IPS DF 4.7 (cell line): ENCODE results near the gene AKR1D1.

Experiments
- DNase-seq: peaks from one replicate; pipeline ENCODE4 v3.0.0-alpha.2; 2013; ENCODE audit warnings: low spot score; ENCODE audit errors: extremely low read depth

The AKR1D1 gene

DNA sequence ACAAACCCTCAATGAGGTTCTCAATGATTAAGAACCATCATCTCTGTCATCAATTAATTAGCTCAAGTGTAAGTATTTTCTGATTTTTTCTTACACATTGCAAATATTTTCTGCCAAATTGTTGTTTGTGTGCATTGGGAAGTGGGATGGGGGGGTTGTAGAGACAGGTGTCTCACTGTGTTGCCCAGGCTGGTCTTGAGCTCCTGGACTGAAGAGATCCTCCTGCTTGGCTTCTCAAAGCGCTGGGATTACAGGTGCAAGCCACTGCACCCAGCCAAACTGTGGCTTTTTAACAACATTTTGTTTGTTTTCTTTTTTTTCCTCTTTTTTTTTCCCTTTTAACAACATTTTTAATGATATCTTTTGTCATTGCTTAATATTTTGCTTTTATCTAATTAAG, 87.5 kb downstream of the AKR1D1 start:
- no peak for DNase-seq

DNA sequence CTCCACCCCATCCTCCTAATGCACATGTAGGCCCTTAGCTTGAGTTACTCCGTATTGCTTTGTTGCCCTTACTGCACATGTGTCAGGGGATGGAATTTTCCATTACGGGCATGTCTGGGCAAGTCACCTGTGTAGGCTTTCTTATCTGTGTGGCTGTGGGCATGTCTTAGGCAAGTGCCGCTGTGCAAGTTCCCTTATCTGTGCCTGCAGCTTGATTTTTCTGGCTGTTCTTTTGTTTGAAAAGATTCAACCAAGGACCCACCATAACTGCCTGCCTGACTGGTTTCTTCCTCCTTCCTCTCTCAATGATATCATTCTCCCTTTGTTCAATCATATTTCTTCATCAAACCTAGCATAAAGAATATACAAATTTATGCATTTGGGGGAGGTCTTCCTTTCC, 88.5 kb downstream of the AKR1D1 start:
- DNase-seq, result no peak

GRCh38 chr7:138166681-138167080, 90.4 kb downstream of the AKR1D1 start:
- DNase-seq, result no peak

DNA sequence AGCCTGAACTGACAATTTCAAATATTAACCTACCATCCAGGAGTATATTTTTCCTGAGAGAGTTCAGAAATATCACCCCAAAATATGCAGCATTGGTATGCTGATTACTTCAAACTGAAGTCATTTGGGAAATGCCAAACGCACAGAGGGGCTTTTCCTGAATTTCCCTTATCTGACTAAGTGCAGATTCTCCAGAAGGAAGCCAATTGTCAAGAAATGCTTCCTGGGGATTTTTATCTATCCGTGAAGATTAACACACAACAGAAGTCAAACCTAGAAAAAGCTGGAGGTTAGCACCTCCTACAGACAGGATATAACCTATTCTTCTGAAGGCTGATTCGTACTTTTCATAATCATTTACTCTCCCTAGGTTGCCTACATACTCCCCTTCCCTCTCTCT, 91.0 kb downstream of the AKR1D1 start:
- DNase-seq, result no peak

DNA sequence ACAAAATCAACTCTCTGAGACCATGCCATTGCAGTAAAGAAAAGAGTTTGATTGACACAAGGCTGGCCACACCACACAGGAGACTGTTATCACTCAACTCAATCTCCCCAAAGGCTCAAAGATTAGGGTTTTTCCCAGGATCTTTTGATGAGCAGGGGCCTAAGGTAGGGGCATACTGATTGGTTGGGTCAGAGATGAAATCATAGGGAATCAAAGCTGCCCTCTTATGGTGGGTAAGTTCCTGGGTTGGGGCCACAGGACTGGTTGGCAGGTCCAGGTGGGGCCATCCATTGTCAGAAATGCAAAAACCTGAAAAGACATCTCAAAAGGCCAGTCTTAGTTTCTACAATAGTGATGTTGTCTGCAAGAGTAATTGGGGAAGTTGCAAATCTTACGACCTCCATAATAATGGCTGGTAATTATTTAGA, 91.6 kb downstream of the AKR1D1 start:
- no peak for DNase-seq
